HG02870 (cell line): Measurements from ENCODE around the gene C6orf89.
"Not testable (repeated sequence)": the region's sequence is repeated elsewhere in the genome, so short reads cannot be mapped to it uniquely, and the experiment has no call there.

Experiments
- ATAC-seq: cut with Tn5 transposase; IDR thresholded peaks from one replicate; pipeline ENCODE4 v1.9.1; 2021; ENCODE audit warnings: mild to moderate bottlenecking, moderate library complexity; ENCODE audit not compliant: unreplicated experiment

The C6orf89 gene

GRCh38 chr6:36886950-36887618, 1.3 kb downstream of the C6orf89 start:
- ATAC-seq: no peak

- ATAC-seq: no peak
Observed at GRCh38 chr6:36888115-36888643, 2.4 kb downstream of the C6orf89 start.

- no peak for ATAC-seq
Observed at GRCh38 chr6:36888654-36889481, 3.1 kb downstream of the C6orf89 start.

GRCh38 chr6:36890112-36890663, 4.4 kb downstream of the C6orf89 start:
- no peak for ATAC-seq

- not testable (repeated sequence) for ATAC-seq
Observed at GRCh38 chr6:36891153-36891552, 5.4 kb downstream of the C6orf89 start.

GRCh38 chr6:36893976-36894932, 8.5 kb downstream of the C6orf89 start:
- ATAC-seq: no peak

GRCh38 chr6:36897609-36898008, 11.9 kb downstream of the C6orf89 start:
- ATAC-seq: no peak

GRCh38 chr6:36904114-36904513, 18.4 kb downstream of the C6orf89 start:
- no peak for ATAC-seq

- no peak for ATAC-seq
Observed at GRCh38 chr6:36904851-36905393, 19.2 kb downstream of the C6orf89 start.

GRCh38 chr6:36906539-36907325, 21.0 kb downstream of the C6orf89 start:
- no peak for ATAC-seq

- no peak for ATAC-seq
Observed at GRCh38 chr6:36907781-36908180, 22.0 kb downstream of the C6orf89 start.

- no peak for ATAC-seq
Observed at GRCh38 chr6:36908747-36909146, 23.0 kb downstream of the C6orf89 start.

- ATAC-seq: peak; percentile 22
Observed at GRCh38 chr6:36912030-36912454, 26.3 kb downstream of the C6orf89 start.

- ATAC-seq: peak; percentile 83
Observed at GRCh38 chr6:36912586-36912985, 26.8 kb downstream of the C6orf89 start.

GRCh38 chr6:36913082-36913481, 27.3 kb downstream of the C6orf89 start:
- ATAC-seq: no peak

- ATAC-seq: no peak
Observed at GRCh38 chr6:36914227-36914794, 28.6 kb downstream of the C6orf89 start.

GRCh38 chr6:36915599-36915998, 29.8 kb downstream of the C6orf89 start:
- ATAC-seq: no peak

GRCh38 chr6:36916126-36916525, 30.4 kb downstream of the C6orf89 start:
- no peak for ATAC-seq

GRCh38 chr6:36917541-36918193, 31.9 kb downstream of the C6orf89 start:
- no peak for ATAC-seq
